HG02970 (cell line): ENCODE results near the gene VWA3A.
"Not testable (repeated sequence)": the region's sequence is repeated elsewhere in the genome, so short reads cannot be mapped to it uniquely, and the experiment has no call there.

Experiments used
- ATAC-seq: cut with Tn5 transposase; IDR thresholded peaks from one replicate; pipeline ENCODE4 v1.9.1; 2021; ENCODE audit warnings: mild to moderate bottlenecking, moderate library complexity, moderate number of reproducible peaks; ENCODE audit not compliant: unreplicated experiment, low FRiP score

The VWA3A gene

GRCh38 chr16:22195445-22195694, 103.0 kb downstream of the VWA3A start:
- ATAC-seq: no peak

- ATAC-seq: peak; percentile 28
Observed at GRCh38 chr16:22195695-22196558, 103.6 kb downstream of the VWA3A start.

GRCh38 chr16:22196559-22197168, 104.3 kb downstream of the VWA3A start:
- ATAC-seq: not testable (repeated sequence)

- no peak for ATAC-seq
Observed at GRCh38 chr16:22198547-22199293, 106.4 kb downstream of the VWA3A start.

GRCh38 chr16:22202261-22202637, 109.9 kb downstream of the VWA3A start:
- ATAC-seq: no peak

GRCh38 chr16:22203091-22203490, 110.8 kb downstream of the VWA3A start:
- ATAC-seq: no peak

GRCh38 chr16:22204091-22204655, 111.8 kb downstream of the VWA3A start:
- no peak for ATAC-seq

GRCh38 chr16:22205577-22206012, 113.3 kb downstream of the VWA3A start:
- no peak for ATAC-seq

GRCh38 chr16:22206013-22206841, 113.9 kb downstream of the VWA3A start, which contains the start of gene EEF2K:
Gene EEF2K, plus strand, starts transcription at chr16:22206278. Its CDS starts 19,452 bp downstream, at chr16:22225730.
- peak; percentile 66 for ATAC-seq
